ENCODE data around the gene CACNA1C. TPM values are rescaled to one million over a fixed set of nuclear protein-coding genes. Genes with fewer than 3 reads are reported as not detected.

Gene CACNA1C
- total RNA-seq, 1 donor from 2014 or later: 1.5 TPM

DNA sequence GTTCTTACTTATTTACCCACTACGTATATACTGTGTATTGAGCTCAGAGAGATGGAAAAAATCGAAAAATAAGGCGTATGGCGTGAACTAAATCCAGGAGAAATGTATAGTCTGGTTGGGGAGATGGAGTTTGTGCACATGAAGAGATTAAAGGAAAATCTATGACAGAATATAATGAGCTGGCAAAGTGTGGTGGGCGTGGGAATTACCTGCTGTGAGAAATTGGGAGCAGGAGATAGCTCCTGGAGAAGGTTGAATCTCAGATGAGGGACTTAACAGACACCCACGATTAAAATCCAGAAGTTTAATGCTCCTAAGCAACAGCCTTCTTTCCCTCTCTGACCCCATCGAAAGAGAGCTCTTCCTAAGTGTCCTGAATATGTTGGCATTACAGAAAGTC is 517.8 kb downstream of the CACNA1C start:
- DNase-seq: no peak

GRCh38 chr12:2574355-2574935 is 521.7 kb downstream of the CACNA1C start:
- DNase-seq: no peak

- no peak for DNase-seq
These were observed 522.5 kb downstream of the CACNA1C start for GRCh38 chr12:2575245-2575644.

DNA sequence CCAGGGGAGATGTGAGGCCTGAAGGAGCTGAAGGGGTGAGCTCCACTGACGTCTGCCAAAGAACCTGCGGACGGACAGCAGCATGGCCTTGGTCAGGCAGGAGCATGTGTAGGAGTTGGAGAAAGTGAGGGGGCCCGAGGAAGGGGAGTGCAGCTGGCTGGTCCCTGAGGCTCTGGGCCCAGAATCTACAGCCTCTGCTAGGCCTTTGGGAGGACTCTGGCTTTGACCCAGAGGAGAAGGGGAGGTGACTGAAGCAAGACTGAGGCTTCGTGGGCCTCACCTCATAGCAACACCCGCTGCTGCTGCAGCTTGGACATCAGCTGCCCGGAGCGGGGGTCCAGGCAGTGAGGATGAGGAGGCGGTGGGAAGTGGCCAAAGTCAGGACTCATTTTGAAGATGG is 525.4 kb downstream of the CACNA1C start:
- no peak for DNase-seq

DNA sequence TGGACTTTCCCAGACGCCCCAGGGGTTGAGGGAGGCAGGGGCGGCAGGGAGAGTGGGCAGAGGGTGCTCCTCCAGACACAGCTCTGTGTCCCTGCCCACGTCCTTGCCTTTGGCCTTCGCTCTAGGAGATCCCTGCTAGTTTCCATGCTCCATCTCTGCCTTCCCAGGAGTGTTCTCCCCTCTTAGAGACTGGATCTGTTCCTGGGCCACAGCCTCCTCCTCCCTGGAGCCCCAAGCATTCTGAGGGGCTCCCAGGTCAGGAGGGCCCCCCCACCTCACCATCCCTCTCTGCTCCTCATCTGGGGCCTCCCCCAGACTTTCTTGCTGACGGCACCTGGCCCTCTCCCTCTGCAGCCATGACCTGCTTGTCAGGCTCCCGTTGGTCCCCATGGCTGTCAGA is 526.0 kb downstream of the CACNA1C start:
- no peak for DNase-seq

DNA sequence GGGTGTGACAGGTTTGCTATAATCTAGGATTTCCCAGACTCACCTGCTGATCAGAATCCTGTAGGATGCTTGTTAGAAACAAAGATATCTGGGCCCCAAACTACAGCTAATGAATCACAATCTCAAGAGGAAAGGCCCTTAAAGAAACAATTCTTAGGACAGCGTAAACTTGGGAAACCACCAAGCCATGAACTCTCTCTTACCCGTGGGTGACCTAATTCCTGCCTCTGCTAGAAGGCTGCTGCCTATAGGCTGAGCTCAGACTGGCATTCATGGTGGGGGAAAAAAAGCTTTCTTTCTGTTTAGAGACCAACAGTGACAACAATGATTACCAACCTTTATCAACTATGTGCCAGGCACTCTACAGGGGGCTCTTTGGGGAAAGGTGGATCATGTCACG is 528.0 kb downstream of the CACNA1C start:
- DNase-seq: no peak

GRCh38 chr12:2581293-2582045 is 528.7 kb downstream of the CACNA1C start:
- DNase-seq: no peak

GRCh38 chr12:2582631-2583030 is 529.8 kb downstream of the CACNA1C start:
- no peak for DNase-seq

GRCh38 chr12:2583091-2583497 is 530.3 kb downstream of the CACNA1C start:
- DNase-seq: peak; percentile 69

GRCh38 chr12:2583642-2584401 is 531.0 kb downstream of the CACNA1C start:
- DNase-seq: no peak

- no peak for DNase-seq
These were observed 533.6 kb downstream of the CACNA1C start for GRCh38 chr12:2586156-2587038.

DNA sequence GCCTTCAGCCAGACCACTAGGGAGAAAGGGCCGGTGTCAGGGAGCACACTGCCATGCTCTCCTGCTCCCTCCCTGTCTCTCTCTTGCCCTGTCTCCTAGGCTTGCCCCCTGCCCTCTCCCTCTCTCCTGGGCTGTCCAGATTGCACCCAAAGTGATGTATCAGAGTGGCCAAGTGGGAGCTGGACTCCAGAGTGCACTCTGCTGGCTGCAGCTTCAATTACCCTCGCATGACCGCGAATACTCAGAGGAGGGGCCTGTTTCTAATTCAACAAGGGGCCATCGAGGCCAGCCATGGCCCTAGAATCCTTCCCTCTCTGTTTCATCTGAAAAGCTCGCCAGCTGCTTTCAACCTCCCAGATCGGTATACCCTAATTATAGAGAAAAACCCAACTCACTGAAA is 535.6 kb downstream of the CACNA1C start:
- no peak for DNase-seq

DNA sequence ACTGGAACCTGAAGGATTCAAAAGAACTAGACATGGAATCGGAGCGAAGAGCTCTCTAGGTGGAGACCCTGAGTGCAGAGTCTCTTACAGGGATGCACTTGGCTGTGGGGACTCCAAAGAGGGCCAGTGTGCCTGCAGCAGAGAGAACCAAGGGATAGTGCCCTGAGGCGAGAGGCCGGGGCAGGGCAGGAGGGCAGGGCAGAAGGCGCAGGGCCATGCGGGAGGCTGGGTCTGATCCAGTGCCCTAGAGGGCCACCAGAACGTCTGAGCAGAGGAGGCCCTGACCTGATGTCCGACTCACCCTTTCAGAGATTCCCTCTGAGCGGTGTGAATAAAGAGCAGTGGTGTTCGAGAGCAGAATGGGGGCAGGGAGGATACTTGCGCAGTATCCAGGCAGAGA is 536.6 kb downstream of the CACNA1C start:
- no peak for DNase-seq

GRCh38 chr12:2593045-2593444 is 540.3 kb downstream of the CACNA1C start:
- no peak for DNase-seq

GRCh38 chr12:2596441-2596840 is 543.7 kb downstream of the CACNA1C start:
- DNase-seq: no peak

DNA sequence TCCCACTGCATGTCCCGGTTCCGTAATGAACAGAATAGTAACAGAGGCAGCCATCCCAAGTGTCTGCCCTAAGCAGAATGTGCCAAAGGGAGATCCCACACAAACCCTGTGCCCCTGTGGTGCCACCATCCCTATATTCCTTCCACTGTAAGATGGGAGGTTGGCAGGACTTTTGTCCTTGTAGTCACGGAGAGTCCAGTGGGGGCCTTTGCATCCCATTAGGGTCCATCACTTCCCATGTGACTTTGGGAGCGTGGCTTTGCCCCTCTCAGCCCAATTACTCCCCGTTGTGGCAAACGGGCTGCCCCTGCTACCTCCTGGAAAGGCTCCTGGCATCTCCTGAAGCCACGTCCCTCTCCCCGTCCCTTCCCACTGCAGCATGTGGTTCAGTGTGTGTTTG is 552.5 kb downstream of the CACNA1C start:
- DNase-seq: no peak

GRCh38 chr12:2606186-2606910 is 553.6 kb downstream of the CACNA1C start:
- no peak for DNase-seq

DNA sequence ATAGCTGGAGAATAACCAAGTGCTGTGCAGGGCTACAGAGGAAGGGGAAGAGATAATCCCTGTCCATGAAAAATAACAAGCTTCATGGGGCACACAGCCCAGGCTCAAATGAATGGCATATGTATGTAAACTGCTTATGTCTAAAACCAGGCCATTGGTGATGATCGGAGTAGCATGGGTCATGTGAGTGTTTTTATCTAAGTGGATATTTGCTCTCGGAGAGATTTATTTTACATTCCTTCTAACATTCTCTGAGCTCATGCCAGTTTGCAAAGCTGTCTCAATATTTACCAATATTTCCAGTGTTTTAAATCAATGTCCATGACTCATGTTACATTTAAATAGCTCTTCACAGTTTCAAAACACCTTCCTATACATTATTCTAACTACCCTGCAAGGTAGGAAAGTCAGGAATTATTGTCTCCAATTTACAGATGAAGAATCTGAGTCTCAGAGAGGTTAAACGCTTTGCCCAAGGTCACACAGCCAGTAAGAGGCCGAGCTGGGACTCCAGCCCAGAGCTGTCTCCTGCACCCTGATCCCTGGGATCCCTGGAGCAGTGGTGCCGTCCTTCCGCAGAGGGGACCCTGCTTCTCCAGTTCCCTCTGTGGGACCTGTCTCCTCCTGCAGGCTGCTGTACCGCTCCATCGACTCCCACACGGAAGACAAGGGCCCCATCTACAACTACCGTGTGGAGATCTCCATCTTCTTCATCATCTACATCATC is 555.3 kb downstream of the CACNA1C start:
- DNase-seq: no peak

DNA sequence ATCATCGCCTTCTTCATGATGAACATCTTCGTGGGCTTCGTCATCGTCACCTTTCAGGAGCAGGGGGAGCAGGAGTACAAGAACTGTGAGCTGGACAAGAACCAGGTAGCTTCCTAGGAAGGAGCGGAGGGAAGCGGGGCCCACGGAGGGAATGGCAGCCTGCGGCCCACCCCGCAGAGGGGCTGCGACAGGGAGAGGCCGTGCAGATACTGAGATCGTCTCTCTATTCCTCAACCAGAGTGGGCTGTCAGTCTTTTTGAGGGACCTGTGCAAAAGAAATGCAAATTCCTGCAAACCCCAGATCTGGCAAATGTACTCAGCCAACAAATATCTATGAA is 555.8 kb downstream of the CACNA1C start:
- DNase-seq: no peak

DNA sequence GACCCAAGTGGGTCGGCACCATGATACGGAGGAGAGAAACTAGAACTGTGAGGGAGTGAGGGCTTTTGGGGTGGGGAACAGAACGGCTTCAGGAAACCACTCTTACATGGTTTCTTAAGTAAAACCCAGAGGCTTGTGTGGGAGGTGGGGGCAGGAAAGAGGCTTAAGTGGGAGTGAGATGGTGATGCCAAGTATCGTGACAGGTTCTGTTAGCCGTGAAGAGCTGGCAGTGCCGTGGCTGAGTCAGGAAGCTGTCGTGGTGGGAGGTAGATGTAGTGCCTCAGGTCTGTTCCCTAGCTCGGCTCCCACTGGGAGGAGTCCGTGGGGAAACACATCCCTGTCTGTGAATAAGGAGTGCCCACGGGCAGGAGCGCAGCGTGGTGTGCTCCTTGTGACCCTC is 556.2 kb downstream of the CACNA1C start:
- no peak for DNase-seq

- DNase-seq: no peak
These were observed 557.6 kb downstream of the CACNA1C start for GRCh38 chr12:2610358-2610757.
